ENCODE data around the gene SDK2. TPM values are rescaled to one million over a fixed set of nuclear protein-coding genes. Genes with fewer than 3 reads are reported as not detected.
A peak's percentile ranks its signal among the peaks of the same experiment; 100 is the strongest.

The SDK2 gene
- total and polyA plus RNA-seq, 5 donors from 2014 or later = 0.02 to 0.59 (median 0.02) TPM; not detected in 2

- peak; percentile 66 to 85 for ATAC-seq (ENCODE audit: low read depth in 2 of 2)
- Mint-ChIP-seq H3K36me3 (no peaks in the 10 kb centered on the region), H3K27ac (peak overlapping the region; percentile 75 to 94 (median 85)), H3K4me1 (peaks cover 7 to 22% (median 17%) of the 10 kb centered on the region in 4 donors), H3K9me3 (no peaks in the 10 kb centered on the region), H3K4me3 (peak overlapping the region in 2 of 4 donors; percentile 24 to 32), H3K27me3 (no peaks in the 10 kb centered on the region)
- Histone ChIP-seq H3K27ac (ENCODE audit: insufficient read depth, low read length, poor library complexity, severe bottlenecking) (peak overlapping the region; percentile 61), H3K4me3 (ENCODE audit: low read depth, low read length) (no peak overlapping the region), H3K27me3 (ENCODE audit: control insufficient read depth, insufficient read depth, low read length) (no peaks in the 10 kb centered on the region), H3K9me3 (ENCODE audit: control insufficient read depth in 2 of 2, low read length in 2 of 2) (no peaks in the 10 kb centered on the region), H3K4me1 (ENCODE audit: control insufficient read depth, insufficient read depth, low read length, poor library complexity, severe bottlenecking) (peaks cover 14% of the 10 kb centered on the region), H3K36me3 (ENCODE audit: control insufficient read depth, insufficient read depth, low read length) (no peaks in the 10 kb centered on the region)
- peak in 2 of 3 donors; percentile 45 to 65 for DNase-seq
These were observed 77.1 kb downstream of the SDK2 start for GRCh38 chr17:73566905-73567782.

DNA sequence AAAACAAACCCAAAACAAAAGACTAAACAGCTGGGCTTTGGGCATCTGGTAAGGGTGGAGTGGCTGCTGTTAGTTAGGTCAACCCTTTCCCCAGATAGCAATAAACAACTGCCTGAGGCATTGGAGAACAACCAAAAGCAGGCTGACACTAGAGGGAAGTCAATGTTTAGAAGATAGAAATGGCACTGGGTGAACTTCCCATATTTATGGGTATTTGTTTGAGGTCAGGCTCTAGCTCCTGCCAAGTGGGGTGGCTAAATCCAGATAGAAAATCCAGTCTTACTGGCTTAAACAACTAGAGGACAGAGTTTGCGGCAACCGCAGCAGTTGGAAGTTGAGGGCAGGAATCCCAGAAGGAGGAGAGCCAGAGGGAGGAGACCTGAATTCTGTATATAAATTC lies 79.4 kb downstream of the SDK2 start:
- H3K4me1 ChIP-seq (ENCODE audit: control insufficient read depth, insufficient read depth, low read length, poor library complexity, severe bottlenecking) = peaks cover 14% of the 10 kb centered on the region
- H3K36me3 Mint-ChIP-seq = no peaks in the 10 kb centered on the region
- no peaks in the 10 kb centered on the region for H3K9me3 Mint-ChIP-seq
- no peak overlapping the region for H3K27ac Mint-ChIP-seq
- H3K27me3 Mint-ChIP-seq = no peaks in the 10 kb centered on the region
- H3K36me3 ChIP-seq (ENCODE audit: control insufficient read depth, insufficient read depth, low read length) = no peaks in the 10 kb centered on the region
- peaks cover 7 to 22% (median 17%) of the 10 kb centered on the region in 4 donors for H3K4me1 Mint-ChIP-seq
- H3K4me3 ChIP-seq (ENCODE audit: low read depth, low read length) = no peak overlapping the region
- ATAC-seq (ENCODE audit: low read depth in 2 of 2) (no peak), DNase-seq (no peak)
- H3K27ac ChIP-seq (ENCODE audit: insufficient read depth, low read length, poor library complexity, severe bottlenecking) = no peak overlapping the region
- H3K9me3 ChIP-seq (ENCODE audit: control insufficient read depth in 2 of 2, low read length in 2 of 2) = no peaks in the 10 kb centered on the region
- H3K27me3 ChIP-seq (ENCODE audit: control insufficient read depth, insufficient read depth, low read length) = no peaks in the 10 kb centered on the region
- no peak overlapping the region for H3K4me3 Mint-ChIP-seq

- no peak for ATAC-seq (ENCODE audit: low read depth in 2 of 2)
- Mint-ChIP-seq H3K36me3 (no peaks in the 10 kb centered on the region), H3K4me1 (peaks cover 0 to 17% (median 13%) of the 10 kb centered on the region in 4 donors), H3K9me3 (no peaks in the 10 kb centered on the region), H3K4me3 (no peak overlapping the region), H3K27me3 (no peaks in the 10 kb centered on the region), H3K27ac (no peak overlapping the region)
- H3K4me3 ChIP-seq (ENCODE audit: low read depth, low read length) = no peak overlapping the region
- H3K36me3 ChIP-seq (ENCODE audit: control insufficient read depth, insufficient read depth, low read length) = no peaks in the 10 kb centered on the region
- H3K4me1 ChIP-seq (ENCODE audit: control insufficient read depth, insufficient read depth, low read length, poor library complexity, severe bottlenecking) = peaks cover 13% of the 10 kb centered on the region
- no peak for DNase-seq
- no peak overlapping the region for H3K27ac ChIP-seq (ENCODE audit: insufficient read depth, low read length, poor library complexity, severe bottlenecking)
- no peaks in the 10 kb centered on the region for H3K9me3 ChIP-seq (ENCODE audit: control insufficient read depth in 2 of 2, low read length in 2 of 2)
- H3K27me3 ChIP-seq (ENCODE audit: control insufficient read depth, insufficient read depth, low read length) = no peaks in the 10 kb centered on the region
These were observed 81.3 kb downstream of the SDK2 start for GRCh38 chr17:73562896-73563295.

DNA sequence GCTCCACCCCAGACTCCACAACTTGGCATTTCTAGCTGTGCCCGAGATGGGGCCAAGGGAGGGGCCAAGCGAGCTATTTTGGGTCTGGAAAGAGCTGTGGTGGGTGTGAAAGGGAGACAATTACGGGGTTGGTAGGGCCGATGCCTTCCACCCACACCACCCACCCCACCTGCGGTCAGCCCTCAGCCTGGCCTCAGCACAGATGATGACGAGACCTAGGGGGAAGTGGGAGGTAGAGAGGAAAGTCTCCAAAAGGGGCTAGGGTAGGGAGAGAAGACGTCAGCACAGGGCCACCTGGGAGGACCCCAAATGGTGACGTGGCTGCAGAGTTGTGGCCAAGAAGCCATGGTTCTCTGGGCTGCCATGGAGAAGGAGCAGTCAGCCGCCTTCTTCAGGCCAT lies 83.1 kb downstream of the SDK2 start:
- Mint-ChIP-seq H3K4me1 (peaks cover 0 to 2% (median under 1%) of the 10 kb centered on the region in 4 donors), H3K27ac (no peak overlapping the region)

GRCh38 chr17:73560661-73561060 lies 83.6 kb downstream of the SDK2 start:
- Histone ChIP-seq H3K4me3 (ENCODE audit: low read depth, low read length) (no peak overlapping the region), H3K9me3 (ENCODE audit: control insufficient read depth in 2 of 2, low read length in 2 of 2) (no peaks in the 10 kb centered on the region), H3K36me3 (ENCODE audit: control insufficient read depth, insufficient read depth, low read length) (no peaks in the 10 kb centered on the region), H3K4me1 (ENCODE audit: control insufficient read depth, insufficient read depth, low read length, poor library complexity, severe bottlenecking) (no peaks in the 10 kb centered on the region), H3K27me3 (ENCODE audit: control insufficient read depth, insufficient read depth, low read length) (no peaks in the 10 kb centered on the region), H3K27ac (ENCODE audit: insufficient read depth, low read length, poor library complexity, severe bottlenecking) (no peak overlapping the region)
- Mint-ChIP-seq H3K4me3 (peak overlapping the region in 1 of 4 donors; percentile 43), H3K27me3 (peaks cover 7% of the 10 kb centered on the region), H3K27ac (no peak overlapping the region), H3K9me3 (no peaks in the 10 kb centered on the region), H3K4me1 (peaks cover 0 to 2% (median 0%) of the 10 kb centered on the region in 4 donors), H3K36me3 (no peaks in the 10 kb centered on the region)
- no peak for ATAC-seq (ENCODE audit: low read depth in 2 of 2)
- DNase-seq = no peak

More for the DNA sequence above, 83.1 kb downstream of the SDK2 start:
- Histone ChIP-seq H3K36me3 (ENCODE audit: control insufficient read depth, insufficient read depth, low read length) (no peaks in the 10 kb centered on the region), H3K4me3 (ENCODE audit: low read depth, low read length) (no peak overlapping the region), H3K27me3 (ENCODE audit: control insufficient read depth, insufficient read depth, low read length) (no peaks in the 10 kb centered on the region), H3K4me1 (ENCODE audit: control insufficient read depth, insufficient read depth, low read length, poor library complexity, severe bottlenecking) (no peaks in the 10 kb centered on the region), H3K9me3 (ENCODE audit: control insufficient read depth in 2 of 2, low read length in 2 of 2) (no peaks in the 10 kb centered on the region), H3K27ac (ENCODE audit: insufficient read depth, low read length, poor library complexity, severe bottlenecking) (no peak overlapping the region)
- DNase-seq (no peak), ATAC-seq (ENCODE audit: low read depth in 2 of 2) (no peak)
- Mint-ChIP-seq H3K36me3 (no peaks in the 10 kb centered on the region), H3K4me3 (peak overlapping the region in 1 of 4 donors; percentile 61), H3K27me3 (peaks cover 7% of the 10 kb centered on the region), H3K9me3 (no peaks in the 10 kb centered on the region)

DNA sequence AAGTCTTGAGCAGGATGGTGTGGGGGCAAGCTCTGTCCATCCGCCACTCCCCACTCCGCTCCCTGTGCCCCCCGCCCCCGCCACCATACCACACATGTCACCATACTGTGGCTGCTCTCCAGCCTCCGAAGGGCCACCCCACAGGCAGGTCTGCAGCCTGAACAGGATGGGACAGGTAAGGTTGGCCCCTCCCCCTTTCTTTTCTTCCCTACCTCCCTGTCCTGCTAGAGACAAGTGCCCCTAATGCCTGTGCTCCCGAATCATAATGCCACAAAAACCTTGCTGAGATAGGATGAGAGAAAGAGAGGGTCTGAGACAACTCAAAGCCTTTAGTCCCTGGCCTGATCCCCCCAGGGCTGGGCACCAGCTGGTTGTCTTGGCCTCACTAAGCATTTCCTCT lies 84.7 kb downstream of the SDK2 start:
- Histone ChIP-seq H3K27ac (ENCODE audit: insufficient read depth, low read length, poor library complexity, severe bottlenecking) (no peak overlapping the region), H3K27me3 (ENCODE audit: control insufficient read depth, insufficient read depth, low read length) (no peaks in the 10 kb centered on the region), H3K9me3 (ENCODE audit: control insufficient read depth in 2 of 2, low read length in 2 of 2) (no peaks in the 10 kb centered on the region), H3K36me3 (ENCODE audit: control insufficient read depth, insufficient read depth, low read length) (no peaks in the 10 kb centered on the region), H3K4me3 (ENCODE audit: low read depth, low read length) (no peak overlapping the region), H3K4me1 (ENCODE audit: control insufficient read depth, insufficient read depth, low read length, poor library complexity, severe bottlenecking) (no peaks in the 10 kb centered on the region)
- Mint-ChIP-seq H3K4me3 (no peak overlapping the region), H3K4me1 (peaks cover 0 to 2% (median 0%) of the 10 kb centered on the region in 4 donors), H3K27me3 (peaks cover 7% of the 10 kb centered on the region), H3K27ac (no peak overlapping the region), H3K36me3 (no peaks in the 10 kb centered on the region), H3K9me3 (peaks cover 0 to 1% (median 0%) of the 10 kb centered on the region in 7 donors)
- ATAC-seq (ENCODE audit: low read depth in 2 of 2) (no peak), DNase-seq (no peak)

DNA sequence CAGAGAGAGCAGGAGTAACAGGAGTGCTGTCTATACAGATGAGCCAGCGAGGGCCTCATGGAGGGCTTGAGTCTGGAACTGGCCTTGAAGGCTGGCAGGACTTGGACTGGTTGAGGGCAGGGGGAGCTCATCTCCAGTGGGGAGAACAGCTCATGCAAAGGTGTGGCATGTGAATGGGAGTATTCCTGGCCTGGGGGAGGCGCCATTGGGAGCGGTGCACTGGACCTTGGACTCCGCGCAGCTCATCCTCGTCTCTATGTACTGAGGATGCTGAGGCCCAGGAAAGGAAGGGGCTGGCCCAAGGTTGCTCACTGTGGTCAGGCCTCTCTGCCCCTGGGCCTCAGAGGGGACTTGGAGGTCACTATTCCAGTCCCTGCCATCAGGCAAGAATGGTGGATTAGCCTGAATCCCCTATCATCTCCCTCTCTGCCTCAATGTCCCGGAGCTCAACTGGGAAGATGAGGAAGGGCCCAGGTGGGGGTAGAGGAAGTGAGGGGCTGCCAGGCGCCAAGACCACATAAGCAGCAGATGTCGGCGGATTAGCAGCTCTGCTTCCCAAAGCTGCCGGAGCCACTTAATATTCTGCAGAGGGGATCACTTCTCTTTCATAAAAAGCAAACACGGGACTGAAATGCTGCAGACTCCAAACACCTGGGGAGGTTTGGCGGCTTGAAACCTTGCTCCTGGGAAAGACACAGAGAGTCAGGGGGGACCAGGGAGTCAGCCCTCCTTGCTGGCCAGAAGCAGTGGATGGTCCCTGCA lies 88.9 kb downstream of the SDK2 start:
- Mint-ChIP-seq H3K27me3 (peaks cover 7% of the 10 kb centered on the region), H3K4me1 (peaks cover 0 to 13% (median 4%) of the 10 kb centered on the region in 4 donors), H3K27ac (no peak overlapping the region), H3K9me3 (peaks cover 0 to 3% (median 0%) of the 10 kb centered on the region in 7 donors), H3K36me3 (no peaks in the 10 kb centered on the region), H3K4me3 (no peak overlapping the region)
- H3K36me3 ChIP-seq (ENCODE audit: control insufficient read depth, insufficient read depth, low read length) = no peaks in the 10 kb centered on the region
- H3K4me1 ChIP-seq (ENCODE audit: control insufficient read depth, insufficient read depth, low read length, poor library complexity, severe bottlenecking) = peaks cover 3% of the 10 kb centered on the region
- no peaks in the 10 kb centered on the region for H3K9me3 ChIP-seq (ENCODE audit: control insufficient read depth in 2 of 2, low read length in 2 of 2)
- no peak overlapping the region for H3K4me3 ChIP-seq (ENCODE audit: low read depth, low read length)
- no peak overlapping the region for H3K27ac ChIP-seq (ENCODE audit: insufficient read depth, low read length, poor library complexity, severe bottlenecking)
- DNase-seq (no peak), ATAC-seq (ENCODE audit: low read depth in 2 of 2) (no peak)
- no peaks in the 10 kb centered on the region for H3K27me3 ChIP-seq (ENCODE audit: control insufficient read depth, insufficient read depth, low read length)
